Stimulated activated naive CD8-positive, alpha-beta T cell treated with anti-CD3 and anti-CD28 coated beads, Interleukin-15, Interleukin-2, amounts not matched to agents 100 ng/mL and 50 ng/mL, for 24 hours (primary cell): ENCODE measurements around the gene ACYP2.
A peak's percentile ranks its signal among the peaks of the same experiment; 100 is the strongest.

Experiments used
- H3K27ac Mint-ChIP-seq: one replicate; pipeline ENCODE4 v1.8.0; 2021; ENCODE audit warnings: mild to moderate bottlenecking, mixed read lengths
- H3K27me3 Mint-ChIP-seq: one replicate; pipeline ENCODE4 v1.8.0; 2021; ENCODE audit warnings: mixed read lengths
- H3K36me3 Mint-ChIP-seq: one replicate; pipeline ENCODE4 v1.8.0; 2021; ENCODE audit warnings: low read depth, mixed read lengths
- H3K4me1 Mint-ChIP-seq: one replicate; pipeline ENCODE4 v1.8.0; 2021; ENCODE audit warnings: low read depth, mixed read lengths
- H3K4me3 Mint-ChIP-seq: one replicate; pipeline ENCODE4 v1.8.0; 2021; ENCODE audit warnings: mild to moderate bottlenecking, mixed read lengths
- H3K9me3 Mint-ChIP-seq: one replicate; pipeline ENCODE4 v1.8.0; 2021; ENCODE audit warnings: mixed read lengths

Gene ACYP2

GRCh38 chr2:54161660-54162424 is 46.4 kb downstream of the ACYP2 start:
- no peak overlapping the region for H3K4me3 Mint-ChIP-seq
- H3K27ac Mint-ChIP-seq = no peak overlapping the region
- no peaks in the 10 kb centered on the region for H3K36me3 Mint-ChIP-seq
- H3K4me1 Mint-ChIP-seq = no peaks in the 10 kb centered on the region
- H3K27me3 Mint-ChIP-seq = no peaks in the 10 kb centered on the region
- no peaks in the 10 kb centered on the region for H3K9me3 Mint-ChIP-seq

DNA sequence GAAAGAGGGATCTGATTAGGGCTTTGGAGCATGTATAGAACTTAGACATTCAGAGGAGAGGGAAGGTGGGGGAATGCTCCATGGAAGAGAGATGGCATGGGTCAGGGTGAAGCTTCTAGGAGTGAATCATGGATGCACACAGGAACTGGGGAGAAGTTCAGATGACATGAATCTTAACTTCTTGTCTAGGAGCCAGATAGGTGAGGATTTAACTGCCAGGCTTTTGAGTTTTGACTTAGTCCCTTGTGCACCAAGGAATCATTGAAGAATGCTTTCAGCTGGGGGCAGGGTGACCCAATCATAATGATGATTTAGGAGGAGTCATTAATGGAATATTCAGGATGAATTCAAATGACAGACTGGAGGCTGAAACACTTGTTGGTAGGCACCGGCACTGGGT is 48.7 kb downstream of the ACYP2 start:
- no peak overlapping the region for H3K27ac Mint-ChIP-seq
- H3K4me3 Mint-ChIP-seq = no peak overlapping the region
- no peaks in the 10 kb centered on the region for H3K27me3 Mint-ChIP-seq
- no peaks in the 10 kb centered on the region for H3K9me3 Mint-ChIP-seq
- no peaks in the 10 kb centered on the region for H3K4me1 Mint-ChIP-seq
- no peaks in the 10 kb centered on the region for H3K36me3 Mint-ChIP-seq

DNA sequence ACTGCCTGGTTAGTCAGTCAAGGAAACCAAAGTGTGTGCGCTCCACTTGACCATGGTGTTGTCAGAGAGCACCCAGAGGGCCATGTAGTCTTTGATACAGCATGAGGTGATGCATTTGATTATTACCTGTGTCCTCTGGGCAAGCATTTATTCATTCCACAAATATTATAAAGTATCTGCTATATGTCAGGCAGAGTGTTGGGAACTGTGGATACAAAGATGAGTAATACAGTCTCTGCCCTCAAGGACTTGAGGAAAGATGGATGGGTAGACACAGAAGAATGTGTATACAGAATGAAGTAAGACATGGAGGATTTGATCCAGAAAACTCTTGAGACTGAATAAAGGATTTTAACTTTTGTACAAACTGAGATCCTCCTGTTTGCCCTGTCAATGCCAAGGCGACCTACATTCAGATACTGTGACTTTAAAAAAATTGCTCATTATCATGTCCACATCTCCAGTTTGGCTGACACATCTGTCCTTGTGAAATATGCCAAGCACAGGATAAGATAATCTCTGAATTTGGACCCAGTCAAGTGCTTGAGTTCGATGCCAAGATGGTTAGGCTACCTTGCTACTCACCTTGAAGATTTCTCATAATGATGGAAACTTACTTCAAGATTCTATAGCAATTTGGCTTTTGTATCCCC is 50.8 kb downstream of the ACYP2 start:
- no peaks in the 10 kb centered on the region for H3K27me3 Mint-ChIP-seq
- no peaks in the 10 kb centered on the region for H3K9me3 Mint-ChIP-seq
- H3K4me3 Mint-ChIP-seq = no peak overlapping the region
- no peaks in the 10 kb centered on the region for H3K4me1 Mint-ChIP-seq
- H3K36me3 Mint-ChIP-seq = peaks cover 5% of the 10 kb centered on the region
- H3K27ac Mint-ChIP-seq = no peak overlapping the region

DNA sequence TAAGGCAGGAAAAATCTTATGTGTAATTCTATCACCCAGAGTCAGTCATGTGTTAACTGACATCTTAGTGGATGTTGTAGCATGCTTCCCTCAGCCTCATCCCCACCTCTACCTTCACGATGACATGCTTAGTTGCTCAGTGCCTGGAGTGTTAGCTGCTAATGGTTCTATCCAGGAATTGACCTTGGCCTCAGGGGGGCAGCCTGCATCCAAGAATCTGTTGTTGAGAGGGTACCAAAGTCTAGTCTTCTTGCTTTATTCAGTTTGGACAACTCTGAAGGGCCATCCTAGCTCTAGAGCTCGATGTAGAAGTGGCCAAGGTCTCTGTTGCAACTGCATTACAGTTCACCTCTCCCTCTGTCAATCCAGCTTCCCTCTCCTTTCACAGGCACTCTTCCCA is 61.2 kb downstream of the ACYP2 start:
- Mint-ChIP-seq H3K27ac (no peak overlapping the region), H3K4me3 (no peak overlapping the region), H3K4me1 (no peaks in the 10 kb centered on the region), H3K9me3 (no peaks in the 10 kb centered on the region), H3K27me3 (no peaks in the 10 kb centered on the region), H3K36me3 (no peaks in the 10 kb centered on the region)

- Mint-ChIP-seq H3K4me3 (no peak overlapping the region), H3K36me3 (no peaks in the 10 kb centered on the region), H3K27ac (no peak overlapping the region), H3K9me3 (no peaks in the 10 kb centered on the region), H3K4me1 (no peaks in the 10 kb centered on the region), H3K27me3 (no peaks in the 10 kb centered on the region)
These were observed 67.9 kb downstream of the ACYP2 start for GRCh38 chr2:54183281-54183680.

DNA sequence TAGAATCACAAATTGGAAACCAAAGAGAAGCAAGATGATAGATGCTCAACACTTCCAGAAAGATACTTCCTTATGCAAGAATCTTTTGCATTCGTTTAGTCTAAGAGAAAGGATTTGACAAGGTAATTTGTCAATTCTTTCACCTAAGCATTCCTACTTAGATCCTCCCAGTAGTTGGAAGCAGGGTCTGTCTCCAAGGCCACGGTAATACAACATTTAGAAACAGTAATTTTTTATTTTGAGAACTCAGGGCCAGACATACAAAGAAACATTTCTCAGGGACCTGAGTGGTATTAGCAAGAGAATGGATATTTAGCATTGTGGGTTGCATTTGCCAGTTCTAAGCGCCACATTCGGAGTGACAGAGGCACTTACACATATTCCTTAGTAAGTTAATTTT is 68.6 kb downstream of the ACYP2 start:
- Mint-ChIP-seq H3K4me3 (no peak overlapping the region), H3K27ac (no peak overlapping the region), H3K4me1 (no peaks in the 10 kb centered on the region), H3K9me3 (no peaks in the 10 kb centered on the region), H3K27me3 (no peaks in the 10 kb centered on the region), H3K36me3 (no peaks in the 10 kb centered on the region)

DNA sequence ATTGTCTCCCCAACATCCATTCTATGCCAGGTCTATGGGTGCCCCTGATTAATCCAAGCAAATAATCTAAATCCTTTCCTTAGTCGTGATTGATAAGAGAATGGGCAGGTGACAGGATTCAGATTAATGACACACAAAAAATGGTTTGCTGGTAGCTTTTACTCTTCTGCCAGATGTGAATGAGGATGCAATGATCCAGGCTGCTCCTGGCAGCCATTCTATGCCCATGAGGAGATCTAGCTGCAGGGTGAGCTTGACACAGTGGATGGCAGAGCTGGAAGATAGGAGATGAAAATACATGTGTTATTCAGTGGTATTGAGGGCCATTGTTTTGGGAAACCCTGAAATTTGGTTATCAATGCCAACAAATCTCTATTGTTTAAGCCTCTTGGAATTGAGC is 69.7 kb downstream of the ACYP2 start:
- no peak overlapping the region for H3K27ac Mint-ChIP-seq
- H3K27me3 Mint-ChIP-seq = no peaks in the 10 kb centered on the region
- no peaks in the 10 kb centered on the region for H3K9me3 Mint-ChIP-seq
- H3K4me1 Mint-ChIP-seq = no peaks in the 10 kb centered on the region
- H3K4me3 Mint-ChIP-seq = no peak overlapping the region
- H3K36me3 Mint-ChIP-seq = no peaks in the 10 kb centered on the region

DNA sequence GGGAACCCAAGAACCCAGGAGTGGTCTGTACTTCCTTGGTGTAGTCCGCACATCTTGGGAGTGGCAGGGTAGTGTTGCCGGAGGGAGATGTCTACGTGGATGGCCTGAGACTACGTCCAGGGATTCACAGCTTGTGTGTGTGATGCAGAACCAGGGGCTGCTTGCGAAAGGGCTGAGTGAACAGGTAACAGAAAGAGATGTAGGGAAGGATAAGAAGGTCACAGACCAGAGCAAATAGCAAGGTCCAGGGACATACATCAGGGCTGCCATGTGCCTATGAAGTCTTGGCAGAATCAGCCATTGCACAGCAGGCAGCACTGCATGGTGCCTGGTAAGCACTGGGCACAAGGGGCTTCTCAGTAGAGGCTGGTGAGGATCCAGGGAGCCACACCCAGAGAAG is 71.9 kb downstream of the ACYP2 start:
- Mint-ChIP-seq H3K27ac (no peak overlapping the region), H3K4me1 (no peaks in the 10 kb centered on the region), H3K27me3 (no peaks in the 10 kb centered on the region), H3K9me3 (no peaks in the 10 kb centered on the region), H3K4me3 (no peak overlapping the region), H3K36me3 (no peaks in the 10 kb centered on the region)

DNA sequence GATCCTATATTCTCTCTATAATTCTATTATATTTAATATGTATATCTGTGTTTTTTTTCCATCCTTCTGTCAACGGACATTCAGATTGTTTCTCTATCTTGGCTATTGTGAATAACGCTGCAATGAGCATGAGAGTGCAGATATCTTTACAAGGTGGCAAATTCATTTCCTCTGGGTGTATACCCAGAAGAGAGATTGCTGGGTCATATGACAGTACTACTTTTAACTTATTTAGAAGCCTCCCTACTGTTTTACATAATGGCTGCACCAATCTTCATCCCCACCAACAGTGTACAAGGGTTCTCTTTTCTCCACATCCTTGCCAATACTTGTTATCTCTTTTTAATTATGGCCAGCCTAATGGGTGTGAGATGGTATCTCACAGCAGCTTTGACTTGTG is 74.1 kb downstream of the ACYP2 start:
- Mint-ChIP-seq H3K4me3 (no peak overlapping the region), H3K36me3 (no peaks in the 10 kb centered on the region), H3K9me3 (no peaks in the 10 kb centered on the region), H3K27me3 (no peaks in the 10 kb centered on the region), H3K27ac (no peak overlapping the region), H3K4me1 (no peaks in the 10 kb centered on the region)

DNA sequence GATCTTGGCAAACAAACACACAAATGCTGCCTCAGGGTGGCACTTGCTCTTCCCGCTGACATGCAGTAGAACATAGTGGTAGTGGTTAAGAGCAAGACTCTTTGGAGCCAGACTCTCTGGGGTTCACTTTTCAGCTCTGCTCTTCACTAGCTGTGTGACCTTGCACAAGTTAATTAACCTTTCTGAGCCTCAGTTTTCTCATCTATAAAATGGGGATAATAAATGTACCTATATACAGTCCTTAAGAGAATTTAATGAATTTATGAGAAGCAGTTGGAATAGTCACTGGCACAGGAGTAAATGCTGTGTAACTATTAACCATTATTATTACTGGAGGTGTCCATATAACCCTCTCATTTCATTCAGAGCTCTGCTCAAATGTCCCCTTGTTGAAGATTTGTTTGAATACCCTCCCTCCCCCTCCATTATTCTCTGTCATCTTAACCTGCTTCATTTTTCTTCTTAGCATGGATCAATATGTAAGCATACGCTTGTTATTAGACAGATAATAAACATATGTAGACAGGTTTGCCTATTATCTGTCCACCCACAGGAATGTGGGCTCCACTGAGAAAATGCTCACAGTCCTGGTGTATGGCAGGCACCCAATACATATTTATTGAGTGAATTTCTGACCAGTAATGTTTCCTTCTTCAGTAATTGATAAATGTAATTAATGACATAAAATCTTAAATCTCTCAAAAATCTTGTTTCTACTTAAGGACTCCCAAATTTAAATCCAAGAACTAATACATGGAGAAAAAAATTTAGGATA is 76.1 kb downstream of the ACYP2 start:
- no peaks in the 10 kb centered on the region for H3K36me3 Mint-ChIP-seq
- H3K4me1 Mint-ChIP-seq = no peaks in the 10 kb centered on the region
- H3K27ac Mint-ChIP-seq = peak overlapping the region; percentile 6
- no peaks in the 10 kb centered on the region for H3K27me3 Mint-ChIP-seq
- no peaks in the 10 kb centered on the region for H3K9me3 Mint-ChIP-seq
- H3K4me3 Mint-ChIP-seq = no peak overlapping the region

DNA sequence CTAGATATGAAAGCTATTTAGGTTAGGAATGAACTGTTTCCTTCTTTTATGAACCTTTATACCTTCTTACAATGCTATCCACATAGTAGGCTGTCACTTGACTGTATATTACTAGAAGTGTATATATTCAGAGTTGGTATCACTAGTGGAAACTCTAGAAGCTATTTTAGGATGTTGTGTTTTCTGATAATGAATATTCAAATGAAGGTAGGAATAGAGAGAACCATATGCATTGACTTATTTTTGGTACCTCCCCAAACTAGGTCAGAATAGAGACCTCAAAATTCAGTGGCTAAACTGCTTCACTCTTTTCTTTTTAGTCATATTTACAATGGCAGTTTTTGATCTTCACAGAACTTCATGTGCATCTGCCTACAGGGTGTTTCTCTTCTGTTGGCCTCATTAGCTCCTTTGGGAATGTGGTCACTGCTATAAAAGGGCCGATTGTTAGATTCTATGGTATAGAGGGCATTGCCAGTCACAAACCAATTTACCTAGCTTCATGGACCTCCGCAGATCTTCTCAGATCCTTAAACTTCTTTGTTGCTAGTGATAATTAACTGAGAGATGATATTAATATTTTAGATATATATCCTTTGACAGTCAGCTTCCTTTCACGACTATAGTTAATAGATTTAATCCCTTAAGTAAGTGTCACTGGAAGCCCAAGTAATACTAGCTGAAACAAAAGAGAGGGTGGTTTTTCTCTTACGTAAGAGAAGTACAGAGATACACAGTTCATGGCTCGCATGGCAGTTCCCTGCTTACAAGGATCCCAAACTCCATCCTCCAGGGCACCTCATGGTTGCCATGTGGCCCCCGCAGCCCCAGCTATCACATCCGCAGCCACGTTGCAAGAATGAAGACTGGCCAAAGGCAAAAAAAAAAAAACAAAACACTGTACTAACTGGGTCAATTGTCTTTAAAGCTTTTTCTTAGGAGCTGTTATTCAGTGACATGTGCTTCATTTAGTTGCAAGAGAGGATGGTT is 79.6 kb downstream of the ACYP2 start:
- Mint-ChIP-seq H3K27me3 (no peaks in the 10 kb centered on the region), H3K4me3 (no peak overlapping the region)

GRCh38 chr2:54196646-54197045 is 81.2 kb downstream of the ACYP2 start:
- Mint-ChIP-seq H3K4me3 (no peak overlapping the region), H3K9me3 (no peaks in the 10 kb centered on the region), H3K4me1 (no peaks in the 10 kb centered on the region), H3K27me3 (no peaks in the 10 kb centered on the region), H3K27ac (no peak overlapping the region), H3K36me3 (no peaks in the 10 kb centered on the region)

More for the DNA sequence above, 79.6 kb downstream of the ACYP2 start:
- Mint-ChIP-seq H3K9me3 (no peaks in the 10 kb centered on the region), H3K27ac (no peak overlapping the region), H3K4me1 (no peaks in the 10 kb centered on the region), H3K36me3 (no peaks in the 10 kb centered on the region)

GRCh38 chr2:54204476-54204875 is 89.1 kb downstream of the ACYP2 start:
- H3K4me3 Mint-ChIP-seq = no peak overlapping the region
- no peaks in the 10 kb centered on the region for H3K4me1 Mint-ChIP-seq
- no peaks in the 10 kb centered on the region for H3K9me3 Mint-ChIP-seq
- no peaks in the 10 kb centered on the region for H3K36me3 Mint-ChIP-seq
- no peaks in the 10 kb centered on the region for H3K27me3 Mint-ChIP-seq
- no peak overlapping the region for H3K27ac Mint-ChIP-seq

- Mint-ChIP-seq H3K4me1 (no peaks in the 10 kb centered on the region), H3K36me3 (no peaks in the 10 kb centered on the region), H3K4me3 (no peak overlapping the region), H3K27me3 (no peaks in the 10 kb centered on the region), H3K27ac (no peak overlapping the region), H3K9me3 (no peaks in the 10 kb centered on the region)
These were observed 91.2 kb downstream of the ACYP2 start for GRCh38 chr2:54206596-54206995.
